GM18907 (cell line): ENCODE results near the gene TPM1.

Experiments
- ATAC-seq: cut with Tn5 transposase; IDR thresholded peaks from one replicate; pipeline ENCODE4 v1.9.1; 2021; ENCODE audit warnings: mild to moderate bottlenecking, moderate library complexity; ENCODE audit not compliant: unreplicated experiment

Gene TPM1

DNA sequence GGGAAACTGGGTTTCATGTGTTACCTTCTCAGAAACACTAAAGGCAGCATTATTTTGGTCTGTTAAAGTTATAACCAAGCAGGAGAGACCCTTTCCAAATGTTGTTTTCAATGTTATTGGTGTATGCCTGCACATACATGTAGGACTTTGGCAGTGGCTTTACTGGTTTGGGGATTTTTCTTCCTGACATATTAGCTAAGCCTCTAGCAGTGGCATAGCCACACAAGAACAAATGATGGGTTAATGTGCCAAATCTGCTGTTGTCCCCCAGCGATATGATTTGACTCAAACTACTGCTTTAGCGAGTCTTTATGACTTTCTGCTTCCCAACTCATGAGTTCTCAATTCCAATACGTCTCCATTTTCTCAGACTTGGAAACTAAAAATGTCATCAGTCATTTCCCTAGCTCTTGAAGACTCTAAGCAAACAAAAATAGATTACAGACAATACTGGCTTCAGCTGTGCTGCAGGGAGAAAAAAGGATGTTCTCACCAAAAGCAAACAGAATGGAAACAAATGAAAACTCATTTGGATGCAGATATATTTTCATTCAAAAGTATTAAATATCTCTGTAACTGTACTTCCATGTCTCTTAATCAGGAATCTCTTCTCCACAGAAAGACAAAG is 29.6 kb downstream of the TPM1 start:
- ATAC-seq = no peak

DNA sequence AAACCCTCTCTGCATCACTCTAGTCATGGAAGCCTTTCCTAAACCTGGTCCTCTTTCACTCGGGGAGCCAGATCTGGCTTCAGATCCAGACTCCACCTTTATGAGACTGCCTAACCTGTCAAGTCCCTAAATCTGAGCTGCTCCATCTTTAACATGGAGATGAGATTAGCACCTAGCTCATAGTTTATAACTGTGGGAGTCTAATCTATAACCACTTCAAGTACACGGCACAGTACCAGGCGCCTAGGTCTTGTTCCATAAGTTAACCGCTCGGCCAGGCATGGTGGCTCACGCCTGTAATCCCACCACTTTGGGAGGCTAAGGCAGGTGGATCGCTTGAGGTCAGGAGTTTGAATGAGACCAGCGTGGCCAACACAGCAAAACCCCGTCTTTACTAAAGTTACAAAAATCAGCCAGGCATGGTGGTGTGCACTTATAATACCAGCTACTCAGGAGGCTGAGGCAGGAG is 30.3 kb downstream of the TPM1 start:
- ATAC-seq = no peak

DNA sequence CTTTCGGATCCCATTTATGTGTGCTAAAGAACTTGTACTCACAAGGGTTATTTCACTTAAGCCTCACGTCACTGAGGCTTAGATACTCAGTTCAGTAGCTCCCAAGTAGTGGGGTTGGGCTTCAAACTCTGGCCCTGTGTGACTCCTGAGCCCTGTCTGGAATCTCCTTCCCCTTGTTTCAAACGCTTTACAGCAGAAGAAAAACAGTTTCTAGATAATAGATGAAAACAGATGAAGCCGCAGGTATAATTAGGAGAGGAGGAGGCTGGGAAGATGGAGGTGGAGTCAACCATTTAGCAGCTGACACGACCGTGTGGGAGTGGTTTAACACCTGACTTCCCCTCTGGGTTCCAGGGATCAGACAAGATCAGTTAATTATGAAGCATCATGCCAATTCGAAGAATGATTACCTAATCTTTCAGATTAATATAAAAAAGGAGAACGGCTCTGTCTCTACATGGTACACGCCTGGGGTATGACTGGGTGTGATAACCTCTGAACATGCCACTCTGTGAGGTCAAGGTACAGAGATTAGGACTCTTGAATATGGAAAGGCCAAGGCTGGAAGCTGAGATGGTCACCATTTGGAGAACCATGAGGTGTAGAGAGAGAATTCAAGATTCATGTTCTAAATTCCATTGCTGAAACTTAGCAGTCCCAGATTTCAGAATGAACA is 31.1 kb downstream of the TPM1 start:
- ATAC-seq = no peak

- no peak for ATAC-seq
Observed at GRCh38 chr15:63075015-63075983, 32.8 kb downstream of the TPM1 start.

DNA sequence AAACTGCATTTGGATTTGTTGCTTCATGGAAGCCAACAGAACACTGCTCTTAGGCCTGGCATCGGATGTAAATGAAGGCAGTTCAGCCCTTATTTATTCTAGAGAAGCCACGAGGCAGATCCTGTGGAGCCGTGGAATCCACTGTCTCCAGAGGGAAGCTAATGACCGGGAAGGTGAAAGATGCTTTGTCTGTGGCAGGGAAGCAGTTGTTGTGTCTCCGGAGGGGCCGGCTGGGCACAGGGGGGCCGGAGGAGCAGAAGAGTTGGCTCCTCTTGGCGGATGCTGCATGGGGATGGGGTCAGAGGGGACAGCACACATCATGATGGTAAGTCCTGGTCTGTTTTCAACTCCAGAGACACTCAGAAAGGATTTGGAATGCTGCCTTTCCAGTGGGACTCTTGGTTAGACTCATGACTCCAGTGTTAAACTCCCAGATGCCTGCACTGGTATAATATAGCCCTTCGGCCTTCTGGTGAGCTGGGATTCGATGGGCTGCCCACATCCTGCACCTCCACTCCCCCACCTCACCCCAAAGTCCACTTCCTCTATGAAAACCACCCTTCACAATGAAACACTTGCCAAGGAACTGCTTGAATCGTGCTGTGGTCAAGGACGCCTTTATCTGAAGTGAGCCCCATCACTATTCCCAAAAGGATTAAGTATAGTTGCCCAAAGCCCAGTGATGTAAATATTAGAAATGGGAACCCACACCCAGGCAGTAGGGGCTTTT is 33.6 kb downstream of the TPM1 start:
- no peak for ATAC-seq

- ATAC-seq = no peak
Observed at GRCh38 chr15:63076714-63077046, 34.1 kb downstream of the TPM1 start.

DNA sequence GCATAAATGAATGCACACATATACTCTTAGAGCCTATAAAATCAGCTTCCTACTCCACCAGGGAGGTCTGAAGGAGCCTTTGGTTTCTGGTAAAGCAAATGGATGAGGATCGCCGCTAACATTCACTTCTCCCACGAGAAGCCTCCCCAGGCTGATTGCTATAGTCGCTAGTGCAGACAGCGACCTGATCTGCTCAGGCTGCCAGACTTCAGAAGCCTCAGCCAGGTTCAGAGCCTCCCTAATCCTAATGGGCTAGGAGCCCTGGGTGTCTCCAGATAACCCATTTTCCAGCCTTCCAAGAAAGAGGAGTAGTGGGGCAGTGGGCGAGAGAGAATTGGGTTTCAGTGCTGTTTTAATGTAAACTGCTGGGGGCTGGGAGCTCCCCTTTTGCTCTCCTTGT is 35.4 kb downstream of the TPM1 start:
- no peak for ATAC-seq

DNA sequence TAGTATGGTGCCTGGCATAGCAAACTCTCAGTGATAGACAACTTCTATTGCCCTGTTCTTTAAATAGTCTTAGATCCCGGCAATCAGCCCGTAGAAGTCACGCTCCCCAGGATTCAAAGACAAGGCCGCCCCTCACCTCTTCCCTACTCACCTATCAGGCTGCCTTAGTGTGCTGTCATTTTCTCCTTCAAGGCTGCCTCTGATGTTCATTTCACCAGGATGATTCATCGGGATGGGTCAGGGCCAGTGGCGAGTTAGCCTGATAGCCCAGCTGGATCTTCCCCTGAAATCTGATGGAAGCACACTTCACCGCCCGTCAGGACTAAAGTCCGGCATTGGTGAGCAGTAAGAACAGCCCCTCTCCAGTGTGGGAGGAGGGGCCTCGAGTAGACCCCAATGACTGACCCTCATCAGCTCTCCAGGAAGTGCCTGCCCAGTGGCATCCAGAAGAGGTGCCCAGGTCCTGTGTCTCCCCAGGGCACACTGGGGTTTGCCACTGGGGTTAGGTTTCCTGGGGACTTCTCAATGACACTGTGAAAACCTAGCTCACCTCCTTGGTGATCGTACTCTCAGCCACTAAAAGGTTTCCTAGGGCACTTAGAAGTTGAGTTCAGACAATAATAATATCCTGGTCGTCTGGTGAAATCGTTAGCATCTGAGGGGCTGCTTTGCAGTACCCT is 37.5 kb downstream of the TPM1 start:
- no peak for ATAC-seq

- ATAC-seq = no peak
Observed at GRCh38 chr15:63080634-63081250, 38.2 kb downstream of the TPM1 start.

GRCh38 chr15:63082366-63082765 is 39.8 kb downstream of the TPM1 start:
- ATAC-seq = no peak

DNA sequence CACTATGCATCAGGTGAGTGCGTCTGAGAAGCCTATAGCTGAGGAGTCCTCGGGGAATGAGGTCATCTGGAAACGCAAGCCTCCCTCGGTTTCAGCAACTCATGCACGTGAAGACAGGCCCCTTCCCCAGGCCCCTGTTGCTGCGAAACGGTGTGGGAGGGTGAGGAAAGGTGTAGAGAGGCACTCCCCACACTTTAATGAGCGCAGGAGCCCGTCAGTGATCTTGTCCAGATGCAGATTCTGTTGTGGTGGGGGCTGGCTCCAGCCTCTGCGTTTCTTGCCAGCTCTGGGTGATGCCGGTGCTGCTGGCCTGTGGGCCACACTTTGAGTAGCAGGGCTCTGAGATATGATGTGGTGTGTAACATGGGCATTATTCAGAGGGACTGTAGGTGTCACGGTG is 40.5 kb downstream of the TPM1 start:
- no peak for ATAC-seq

DNA sequence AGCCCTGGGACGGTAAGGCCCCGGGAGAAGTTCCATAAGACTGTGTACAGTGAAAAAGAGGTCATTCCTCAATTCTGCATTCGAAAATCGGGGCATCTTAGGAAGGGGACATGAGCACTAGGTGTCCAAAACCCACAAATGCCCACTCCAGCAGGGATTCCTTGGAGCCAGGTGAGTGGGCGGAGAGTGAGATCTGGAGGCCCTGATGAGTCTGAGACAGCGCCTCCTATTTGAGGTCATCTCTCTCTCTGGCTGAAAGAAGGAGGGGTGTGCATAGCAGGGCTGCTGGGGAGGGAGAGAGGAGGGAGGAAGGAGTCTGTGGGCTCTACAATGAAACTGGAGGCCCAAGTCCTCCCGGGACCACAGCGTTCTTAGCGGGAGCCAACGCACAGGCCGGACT is 41.0 kb downstream of the TPM1 start:
- ATAC-seq = no peak

DNA sequence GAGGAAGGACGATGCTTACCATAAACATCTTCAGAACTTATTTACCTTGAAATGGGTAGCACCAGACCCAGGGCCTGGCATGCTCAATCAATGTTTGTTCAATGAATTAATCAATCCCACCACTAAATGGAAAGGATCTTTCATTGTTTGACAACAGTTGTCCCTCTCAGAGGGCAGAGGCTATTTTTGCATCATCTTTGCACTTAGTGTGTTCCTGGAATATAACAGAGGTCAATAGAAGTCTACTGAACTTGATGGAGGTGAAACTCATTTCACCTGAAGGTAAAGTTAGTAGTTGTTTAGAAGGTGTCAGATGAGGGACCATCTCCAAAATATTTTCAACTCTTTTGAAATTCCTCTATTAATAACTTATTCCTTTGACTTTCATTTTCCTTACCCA is 42.3 kb downstream of the TPM1 start:
- no peak for ATAC-seq

- no peak for ATAC-seq
Observed at GRCh38 chr15:63085289-63085688, 42.7 kb downstream of the TPM1 start.

GRCh38 chr15:63086271-63086670 is 43.7 kb downstream of the TPM1 start:
- no peak for ATAC-seq

DNA sequence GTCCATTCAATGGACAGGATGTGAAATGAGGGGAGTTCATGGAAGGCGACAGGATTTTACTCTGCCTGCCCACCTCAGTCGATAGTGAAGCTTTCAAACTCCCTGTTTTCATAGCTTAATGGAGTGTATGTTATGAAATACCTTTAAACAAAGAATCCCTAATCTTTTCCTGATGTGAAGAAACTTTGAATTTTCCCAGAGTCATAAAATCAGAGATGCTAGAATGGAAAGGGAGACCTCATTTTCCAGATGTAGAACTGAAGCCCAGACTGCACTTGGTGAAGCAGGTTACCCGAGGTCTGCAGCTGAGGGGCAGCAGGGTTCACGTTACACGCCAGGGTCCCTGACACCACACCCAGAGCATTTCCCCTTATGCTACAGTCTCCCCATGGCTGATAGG is 44.4 kb downstream of the TPM1 start:
- no peak for ATAC-seq

DNA sequence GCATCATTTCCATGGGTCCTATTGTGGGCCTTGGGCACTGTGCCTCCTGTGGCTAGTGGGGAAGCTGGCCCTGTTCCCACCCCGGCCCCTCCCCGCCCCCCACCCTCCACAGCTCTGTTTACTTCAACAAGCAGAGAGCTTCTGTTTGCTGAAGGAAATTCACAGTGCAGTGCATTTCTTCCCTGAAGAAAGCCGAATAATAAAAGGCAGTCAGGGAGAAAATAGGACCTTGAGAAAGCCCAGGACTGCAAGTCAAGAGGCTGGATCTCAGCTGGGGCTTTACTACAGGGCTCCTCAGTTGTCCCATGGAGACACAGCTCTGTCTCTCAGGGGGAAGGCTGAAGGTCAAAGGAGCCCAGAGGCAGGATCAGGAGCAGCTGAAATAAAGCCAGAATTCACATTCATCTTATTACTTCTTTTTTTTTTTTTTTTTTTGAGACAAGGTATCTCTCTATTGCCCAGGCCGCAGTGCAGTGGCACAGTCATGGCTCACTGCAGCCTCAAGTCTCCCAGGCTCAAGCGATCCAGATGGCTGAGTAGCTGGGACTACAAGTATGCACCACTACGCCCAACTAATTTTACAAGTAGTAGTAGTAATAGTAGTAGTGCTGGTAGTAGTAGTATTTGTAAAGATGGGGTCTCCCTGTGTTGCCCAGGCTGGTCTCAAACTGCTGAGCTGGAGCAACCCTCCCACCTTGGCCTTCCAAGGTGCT is 46.1 kb downstream of the TPM1 start:
- ATAC-seq = no peak

GRCh38 chr15:63089260-63090043 is 46.9 kb downstream of the TPM1 start:
- ATAC-seq = no peak

DNA sequence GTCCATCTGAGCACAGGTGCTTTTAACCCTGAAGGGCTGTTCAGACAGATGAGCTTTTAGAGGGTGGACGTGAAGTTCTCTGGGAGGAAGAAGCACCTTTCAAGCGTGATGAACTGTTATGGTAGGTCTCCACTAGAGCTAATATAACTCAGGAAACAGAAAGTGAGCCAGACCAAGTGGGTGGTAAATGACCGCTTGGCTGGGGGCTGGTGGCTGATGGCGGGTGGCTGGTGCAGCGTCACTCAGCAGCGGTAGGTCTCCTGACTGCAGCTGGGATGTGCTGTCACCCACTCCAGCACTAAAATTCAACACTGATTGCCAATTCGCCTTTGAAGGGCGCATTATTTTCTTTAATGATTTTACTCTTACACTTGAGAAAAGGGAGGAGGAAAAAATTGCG is 47.9 kb downstream of the TPM1 start:
- no peak for ATAC-seq
